TTC549 (cell line): ENCODE data around the gene C7orf25.

Experiments used
- FAIRE-seq: peaks from 2 replicates; lab custom pipeline; 2012; peaks lifted over from hg19 to GRCh38; lab: Jason Lieb, UNC

The C7orf25 gene

GRCh38 chr7:42876182-42877068, 35.4 kb downstream of the C7orf25 start:
- peak; percentile 13 for FAIRE-seq

GRCh38 chr7:42869131-42870020, 42.5 kb downstream of the C7orf25 start:
- FAIRE-seq, result no peak

GRCh38 chr7:42868480-42868879, 43.4 kb downstream of the C7orf25 start:
- no peak for FAIRE-seq
